NCI-H1105 (cell line): ENCODE data around the gene EPHA6.

Experiments used
- DNase-seq: peaks from one replicate; lab custom pipeline; 2025; lab: John Stamatoyannopoulos, UW

EPHA6 gene

GRCh38 chr3:97706226-97706625, 891.8 kb downstream of the EPHA6 start:
- DNase-seq: no peak

- DNase-seq: no peak
Measured at GRCh38 chr3:97711654-97712053, 897.3 kb downstream of the EPHA6 start.

GRCh38 chr3:97712919-97713318, 898.5 kb downstream of the EPHA6 start:
- DNase-seq: no peak

GRCh38 chr3:97713634-97714033, 899.2 kb downstream of the EPHA6 start:
- no peak for DNase-seq

GRCh38 chr3:97719156-97719821, 904.9 kb downstream of the EPHA6 start:
- peak; percentile 73 for DNase-seq

GRCh38 chr3:97720417-97720816, 906.0 kb downstream of the EPHA6 start:
- DNase-seq: peak; percentile 26

GRCh38 chr3:97721446-97721845, 907.1 kb downstream of the EPHA6 start:
- no peak for DNase-seq

GRCh38 chr3:97736928-97737327, 922.5 kb downstream of the EPHA6 start:
- peak; percentile 37 for DNase-seq

GRCh38 chr3:97738761-97739160, 924.4 kb downstream of the EPHA6 start:
- DNase-seq: no peak

GRCh38 chr3:97742036-97742435, 927.6 kb downstream of the EPHA6 start:
- no peak for DNase-seq

- no peak for DNase-seq
Measured at GRCh38 chr3:97744289-97744688, 929.9 kb downstream of the EPHA6 start.

GRCh38 chr3:97763586-97764406, 949.4 kb downstream of the EPHA6 start:
- DNase-seq: peak; percentile 54

- peak; percentile 96 for DNase-seq
Measured at GRCh38 chr3:97764407-97765238, 950.2 kb downstream of the EPHA6 start, which contains the start of gene ARL6. ARL6 (plus strand) TSS chr3:97764758; CDS start chr3:97768108, 3,350 bp downstream.

GRCh38 chr3:97765336-97765735, 950.9 kb downstream of the EPHA6 start:
- no peak for DNase-seq

GRCh38 chr3:97772926-97773325, 958.5 kb downstream of the EPHA6 start:
- no peak for DNase-seq

GRCh38 chr3:97778152-97778551, 963.8 kb downstream of the EPHA6 start:
- DNase-seq: no peak

- DNase-seq: peak; percentile 27
Measured at GRCh38 chr3:97793420-97794019, 979.1 kb downstream of the EPHA6 start.

GRCh38 chr3:97795951-97796350, 981.6 kb downstream of the EPHA6 start:
- DNase-seq: no peak
